NT2/D1 (cell line): ENCODE measurements around the gene GNAQ.

Experiments used
- DNase-seq: peaks from one replicate; pipeline ENCODE4 v3.0.0-alpha.2; 2011; ENCODE audit warnings: low read depth, low spot score
- H3K27me3 ChIP-seq: 2 replicates; pipeline ENCODE4 v1.6.0; 2011; ENCODE audit warnings: mild to moderate bottlenecking; ENCODE audit not compliant: insufficient read length, insufficient read depth
- H3K36me3 ChIP-seq: 2 replicates; pipeline ENCODE4 v1.6.1; 2011; ENCODE audit warnings: mild to moderate bottlenecking, low read length, mixed read lengths; ENCODE audit not compliant: insufficient read depth, insufficient read length
- H3K4me1 ChIP-seq: 2 replicates; pipeline ENCODE4 v1.5.1; 2011; ENCODE audit not compliant: insufficient read depth, insufficient read length
- H3K4me3 ChIP-seq: 2 replicates; pipeline ENCODE4 v1.5.1; 2011; ENCODE audit warnings: low read depth; ENCODE audit not compliant: insufficient read length
- H3K9ac ChIP-seq: 2 replicates; pipeline ENCODE4 v1.6.0; 2011; ENCODE audit warnings: low read depth; ENCODE audit not compliant: insufficient read length
- H3K9me3 ChIP-seq: 2 replicates; pipeline ENCODE4 v1.5.1; 2011; ENCODE audit warnings: mild to moderate bottlenecking, low read length; ENCODE audit not compliant: insufficient read depth
- SUZ12 ChIP-seq: IDR thresholded peaks from 2 replicates; pipeline ENCODE4 v1.6.1; 2011; ENCODE audit not compliant: insufficient read length, insufficient read depth; ENCODE audit errors: extremely low read depth
- YY1 ChIP-seq: IDR thresholded peaks from 2 replicates; pipeline ENCODE4 v1.6.1; 2011; ENCODE audit not compliant: insufficient read length, insufficient read depth
- ZNF274 ChIP-seq: IDR thresholded peaks from 2 replicates; pipeline ENCODE4 v1.6.1; 2011; ENCODE audit warnings: mild to moderate bottlenecking, low read depth, low read length

The GNAQ gene

GRCh38 chr9:77672183-77672582 lies 359.4 kb downstream of the GNAQ start:
- Histone ChIP-seq H3K9ac (no peak overlapping the region), H3K27me3 (no peaks in the 10 kb centered on the region), H3K4me1 (no peaks in the 10 kb centered on the region), H3K9me3 (no peaks in the 10 kb centered on the region), H3K4me3 (no peak overlapping the region), H3K36me3 (no peaks in the 10 kb centered on the region)
- no peak for DNase-seq
- TF ChIP-seq ZNF274 (no peak), YY1 (no peak), SUZ12 (no peak)

DNA sequence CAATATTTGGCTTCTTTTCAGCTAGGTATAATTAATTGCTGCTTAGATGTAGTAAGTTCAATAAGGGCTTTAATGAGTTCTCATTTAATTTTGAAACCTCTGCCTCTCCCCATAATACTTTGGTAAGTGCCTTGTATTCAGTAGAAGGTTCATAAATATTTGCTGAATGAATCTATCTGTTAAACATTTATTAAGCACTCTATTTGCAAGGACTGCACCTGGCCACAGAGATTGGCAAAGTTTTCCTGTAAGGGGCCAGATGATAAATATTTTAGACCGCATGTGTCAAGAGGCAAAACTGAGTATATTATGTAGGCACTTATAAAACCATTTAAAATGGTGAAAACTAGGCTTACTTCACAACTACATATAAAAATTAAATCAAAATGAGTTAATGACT lies 364.5 kb downstream of the GNAQ start:
- Histone ChIP-seq H3K27me3 (no peaks in the 10 kb centered on the region), H3K4me1 (no peaks in the 10 kb centered on the region), H3K4me3 (no peak overlapping the region), H3K9ac (no peak overlapping the region), H3K9me3 (no peaks in the 10 kb centered on the region), H3K36me3 (no peaks in the 10 kb centered on the region)
- DNase-seq, result no peak
- TF ChIP-seq ZNF274 (no peak), YY1 (no peak), SUZ12 (no peak)
